ENCODE data around the gene HASPIN. TPM values are rescaled to one million over a fixed set of nuclear protein-coding genes. Genes with fewer than 3 reads are reported as not detected.

The HASPIN gene
- polyA plus RNA-seq, 3 donors = 0.05 TPM; not detected in 2

DNA sequence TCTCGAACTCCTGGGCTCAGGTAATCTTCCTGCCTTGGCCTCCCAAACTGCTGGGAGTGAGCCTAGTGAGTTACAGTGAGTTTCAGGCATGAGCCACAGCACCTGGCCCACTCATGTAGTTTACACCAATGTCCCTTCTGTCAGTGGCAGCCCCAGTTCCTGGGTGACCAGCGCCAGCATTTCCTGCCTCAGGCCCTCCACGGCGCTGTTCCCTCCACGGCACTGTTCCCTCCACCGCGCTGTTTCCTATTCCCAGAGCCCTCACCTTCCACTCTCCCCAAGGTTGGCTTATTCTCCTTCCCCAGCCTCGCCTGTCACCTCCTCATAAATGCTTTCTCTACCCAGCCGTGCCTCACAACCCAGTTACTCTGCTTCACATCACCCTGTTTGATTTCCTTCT lies 44.6 kb downstream of the HASPIN start:
- H3K27ac ChIP-seq (ENCODE audit: low read depth in 1 of 2, low read length in 2 of 2) = no peak overlapping the region
- Mint-ChIP-seq H3K4me3 (no peak overlapping the region), H3K27me3 (ENCODE audit: low read depth in 3 of 3) (peaks cover 2 to 5% (median 2%) of the 10 kb centered on the region in 3 donors), H3K4me1 (peaks cover 41% of the 10 kb centered on the region), H3K27ac (peak overlapping the region in 1 of 7 donors; percentile 47), H3K9me3 (peaks cover 0 to 5% (median 0%) of the 10 kb centered on the region in 7 donors), H3K36me3 (no peaks in the 10 kb centered on the region)
- no peaks in the 10 kb centered on the region for H3K9me3 ChIP-seq (replicated peaks in 1 of 2; ENCODE audit: control insufficient read depth in 1 of 2, insufficient read depth in 1 of 2, low read length in 2 of 2)
- H3K36me3 ChIP-seq (replicated peaks in 1 of 2; ENCODE audit: control insufficient read depth in 1 of 2, insufficient read depth in 2 of 2, low read length in 2 of 2) = no peaks in the 10 kb centered on the region
- no peak overlapping the region for H3K9ac ChIP-seq (ENCODE audit: insufficient read depth, low read length, poor library complexity, severe bottlenecking)
- H3K4me1 ChIP-seq (ENCODE audit: control insufficient read depth in 1 of 2, insufficient read depth in 2 of 2, low read length in 2 of 2) = peaks cover 21 to 31% of the 10 kb centered on the region in 2 donors
- WGBS (ENCODE audit: insufficient coverage) = 87% methylated on average over 9 of the region's 9 CpGs
- no peaks in the 10 kb centered on the region for H3K27me3 ChIP-seq (ENCODE audit: control insufficient read depth in 2 of 2, insufficient read depth in 2 of 2, low read length in 2 of 2)
- no peak for DNase-seq
- no peak overlapping the region for H2AFZ ChIP-seq (ENCODE audit: insufficient read depth, low read depth, low read length, poor library complexity, severe bottlenecking)
- no peak overlapping the region for H3K4me3 ChIP-seq (replicated peaks in 1 of 3; ENCODE audit: low read depth in 2 of 3, low read length in 3 of 3)
- H3K79me2 ChIP-seq (ENCODE audit: insufficient read depth, low read length) = no peaks in the 10 kb centered on the region
- intact Hi-C loops (cut with micrococcal nuclease) = loop anchor here in 1 of 2 donors (5.0 to 10.0 kb wide), 2 partner anchors 34 to 56 kb away; partner anchors contain the start of gene ITGAE
- H4K20me1 ChIP-seq (ENCODE audit: insufficient read depth, low read length) = no peaks in the 10 kb centered on the region
- TF ChIP-seq, protein P1, sequence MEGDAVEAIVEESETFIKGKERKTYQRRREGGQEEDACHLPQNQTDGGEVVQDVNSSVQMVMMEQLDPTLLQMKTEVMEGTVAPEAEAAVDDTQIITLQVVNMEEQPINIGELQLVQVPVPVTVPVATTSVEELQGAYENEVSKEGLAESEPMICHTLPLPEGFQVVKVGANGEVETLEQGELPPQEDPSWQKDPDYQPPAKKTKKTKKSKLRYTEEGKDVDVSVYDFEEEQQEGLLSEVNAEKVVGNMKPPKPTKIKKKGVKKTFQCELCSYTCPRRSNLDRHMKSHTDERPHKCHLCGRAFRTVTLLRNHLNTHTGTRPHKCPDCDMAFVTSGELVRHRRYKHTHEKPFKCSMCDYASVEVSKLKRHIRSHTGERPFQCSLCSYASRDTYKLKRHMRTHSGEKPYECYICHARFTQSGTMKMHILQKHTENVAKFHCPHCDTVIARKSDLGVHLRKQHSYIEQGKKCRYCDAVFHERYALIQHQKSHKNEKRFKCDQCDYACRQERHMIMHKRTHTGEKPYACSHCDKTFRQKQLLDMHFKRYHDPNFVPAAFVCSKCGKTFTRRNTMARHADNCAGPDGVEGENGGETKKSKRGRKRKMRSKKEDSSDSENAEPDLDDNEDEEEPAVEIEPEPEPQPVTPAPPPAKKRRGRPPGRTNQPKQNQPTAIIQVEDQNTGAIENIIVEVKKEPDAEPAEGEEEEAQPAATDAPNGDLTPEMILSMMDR (IDR thresholded peaks at IDR 0.05) = no peak
- no peak overlapping the region for H3K4me2 ChIP-seq (replicated peaks; ENCODE audit: extremely low read depth, low read length, poor library complexity, severe bottlenecking)

DNA sequence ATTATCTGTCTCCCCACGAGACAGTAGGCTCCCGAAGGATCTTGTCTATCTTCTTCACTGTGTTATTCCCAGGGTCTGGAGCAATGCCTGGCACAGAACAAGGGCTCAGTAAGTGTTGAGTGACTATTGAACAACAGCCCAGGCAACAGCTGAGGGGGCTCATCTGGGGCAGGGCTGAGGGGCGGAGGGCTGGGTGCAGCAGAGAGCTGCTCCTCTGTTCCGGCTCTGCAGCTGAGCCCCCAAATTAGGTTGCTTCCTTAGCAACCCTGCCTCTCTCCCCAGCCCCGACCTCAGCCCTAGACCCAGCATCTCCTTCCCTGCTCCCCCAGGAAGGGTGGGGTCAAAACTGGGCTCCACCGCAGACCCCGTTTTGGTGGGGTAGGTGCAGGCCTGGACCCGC lies 45.1 kb downstream of the HASPIN start:
- Histone ChIP-seq H3K36me3 (replicated peaks in 1 of 2; ENCODE audit: control insufficient read depth in 1 of 2, insufficient read depth in 2 of 2, low read length in 2 of 2) (no peaks in the 10 kb centered on the region), H3K4me2 (replicated peaks; ENCODE audit: extremely low read depth, low read length, poor library complexity, severe bottlenecking) (no peak overlapping the region), H3K4me1 (ENCODE audit: control insufficient read depth in 1 of 2, insufficient read depth in 2 of 2, low read length in 2 of 2) (peaks cover 21 to 27% of the 10 kb centered on the region in 2 donors), H3K9me3 (replicated peaks in 1 of 2; ENCODE audit: control insufficient read depth in 1 of 2, insufficient read depth in 1 of 2, low read length in 2 of 2) (no peaks in the 10 kb centered on the region), H3K9ac (ENCODE audit: insufficient read depth, low read length, poor library complexity, severe bottlenecking) (no peak overlapping the region), H3K27ac (ENCODE audit: low read depth in 1 of 2, low read length in 2 of 2) (no peak overlapping the region), H3K27me3 (ENCODE audit: control insufficient read depth in 2 of 2, insufficient read depth in 2 of 2, low read length in 2 of 2) (no peaks in the 10 kb centered on the region), H4K20me1 (ENCODE audit: insufficient read depth, low read length) (no peaks in the 10 kb centered on the region), H2AFZ (ENCODE audit: insufficient read depth, low read depth, low read length, poor library complexity, severe bottlenecking) (no peak overlapping the region), H3K4me3 (replicated peaks in 1 of 3; ENCODE audit: low read depth in 2 of 3, low read length in 3 of 3) (no peak overlapping the region), H3K79me2 (ENCODE audit: insufficient read depth, low read length) (no peaks in the 10 kb centered on the region)
- DNase-seq = no peak
- Mint-ChIP-seq H3K27ac (peak overlapping the region in 1 of 7 donors; percentile 47), H3K4me3 (no peak overlapping the region), H3K9me3 (peaks cover 0 to 5% (median 0%) of the 10 kb centered on the region in 7 donors), H3K4me1 (peaks cover 37% of the 10 kb centered on the region), H3K36me3 (no peaks in the 10 kb centered on the region), H3K27me3 (ENCODE audit: low read depth in 3 of 3) (peaks cover 2 to 5% (median 2%) of the 10 kb centered on the region in 3 donors)
- intact Hi-C loops (cut with micrococcal nuclease) = loop anchor here in 1 of 2 donors (5.0 to 10.0 kb wide), 2 partner anchors 34 to 56 kb away; partner anchors contain the start of gene ITGAE
- TF ChIP-seq, protein P1 (IDR thresholded peaks at IDR 0.05) = no peak
- 100% methylated on average over 3 of the region's 8 CpGs for WGBS (ENCODE audit: insufficient coverage)

Measured in CD14-positive monocyte (primary cell).